HCT116 (cell line): ENCODE results near the gene CCR2. TPM values are rescaled to one million over a fixed set of nuclear protein-coding genes. Genes with fewer than 3 reads are reported as not detected.

ENCODE experiments used
- ATAC-seq: fragments of 200-7000 bp; cut with Tn5 transposase; 2 replicates; pipeline ENCODE4 v1.9.1; 2020; ENCODE audit warnings: mild to moderate bottlenecking, moderate library complexity
- BruUV-seq: library from RNA; stranded (reverse); fragments of 400-500 nt; replicated peaks from 2 replicates; lab custom pipeline; 2021; lab: Mats Ljungman, UMichigan
- CTCF ChIA-PET: fragments of 300-600 bp; sonication (Branson Sonifier 250); formaldehyde crosslinking; loops from one replicate; lab custom pipeline; 2021; ENCODE audit warnings: antibody characterized with exemption; lab: Charles Lee
- POLR2A ChIA-PET: fragments of 300-600, 350-600 bp; sonication (Branson Sonifier 250); formaldehyde crosslinking; loops from one replicate; lab custom pipeline; 2021; ENCODE audit warnings: antibody characterized with exemption; lab: Charles Lee
- RAD21 ChIA-PET, 2 experiments: fragments of 300-600 bp; sonication (Branson Sonifier 250); formaldehyde crosslinking; loops; one replicate each; lab custom pipeline; 2023; ENCODE audit warnings: low total read pairs in 2 of 2; ENCODE audit not compliant: uncharacterized antibody in 2 of 2, unreplicated experiment in 2 of 2, low non-redundant PET in 1 of 2; lab: Charles Lee
- DNase-seq: peaks from one replicate; pipeline ENCODE4 v3.0.0-alpha.2; 2010; ENCODE audit warnings: low read depth, low spot score
- H2AFZ ChIP-seq: fragments of 200-600 bp; shearing (Covaris generic), sonication (generic); 2 replicates; pipeline ENCODE4 v1.6.1; 2017; ENCODE audit warnings: low read depth, mixed run types, mixed read lengths, antibody characterized with exemption, low read length; ENCODE audit not compliant: poor library complexity, severe bottlenecking
- H3K27ac ChIP-seq: 2 replicates; pipeline ENCODE4 v1.5.1; 2012; ENCODE audit warnings: low read depth, low read length
- H3K27me3 ChIP-seq: fragments of 200-600 bp; sonication (generic); 2 replicates; pipeline ENCODE4 v1.6.1; 2016; ENCODE audit warnings: mixed run types, low read length, mixed read lengths; ENCODE audit not compliant: insufficient read depth
- H3K36me3 ChIP-seq, 2 experiments: fragments of 200-500 bp in 1 of 2; fragments of 200-600 bp in 1 of 2; sonication (Bioruptor generic) in 1 of 2; sonication (generic) in 1 of 2; 2 replicates each; pipeline versions ENCODE4 v1.5.1 to v1.6.1; 2014 to 2016; ENCODE audit warnings: low read length in 2 of 2, inconsistent platforms in 1 of 2, mixed read lengths in 1 of 2, mixed run types in 1 of 2; ENCODE audit not compliant: insufficient read depth in 2 of 2, control insufficient read depth in 1 of 2
- H3K4me1 ChIP-seq, 2 experiments: fragments of 200-600 bp in 1 of 2; sonication (generic) in 1 of 2; 2 replicates each; pipeline versions ENCODE4 v1.5.1 to v1.6.1; 2012 to 2017; ENCODE audit warnings: low read length in 2 of 2, inconsistent platforms in 1 of 2, mild to moderate bottlenecking in 1 of 2, mixed read lengths in 1 of 2, mixed run types in 1 of 2, moderate library complexity in 1 of 2; ENCODE audit not compliant: insufficient read depth in 2 of 2, control insufficient read depth in 1 of 2
- H3K4me2 ChIP-seq: fragments of 200-600 bp; sonication (generic); 2 replicates; pipeline ENCODE4 v1.6.1; 2017; ENCODE audit warnings: mixed run types, low read length, mixed read lengths
- H3K4me3 ChIP-seq, 2 experiments: fragments of 200-600 bp in 1 of 2; sonication (generic) in 1 of 2; replicated peaks in 1 of 2; 2 replicates each; pipeline ENCODE4 v1.5.1; 2011 to 2016; ENCODE audit warnings: low read length in 2 of 2, control low read depth in 1 of 2, low read depth in 1 of 2, mild to moderate bottlenecking in 1 of 2, mixed read lengths in 1 of 2, mixed run types in 1 of 2
- H3K79me2 ChIP-seq: fragments of 200-600 bp; sonication (generic); 2 replicates; pipeline ENCODE4 v1.6.1; 2017; ENCODE audit warnings: mild to moderate bottlenecking, mixed run types, low read length, moderate library complexity, mixed read lengths; ENCODE audit not compliant: insufficient read depth
- H3K9ac ChIP-seq: fragments of 200-600 bp; sonication (generic); 2 replicates; pipeline ENCODE4 v1.6.1; 2016; ENCODE audit warnings: low read length, mixed read lengths
- H3K9me2 ChIP-seq: fragments of 200-600 bp; sonication (generic), shearing (Covaris generic); 2 replicates; pipeline ENCODE4 v1.6.1; 2017; ENCODE audit warnings: mixed run types, mild to moderate bottlenecking, moderate library complexity; ENCODE audit not compliant: insufficient read depth
- H3K9me3 ChIP-seq, 2 experiments: fragments of 200-500 bp in 1 of 2; fragments of 200-600 bp in 1 of 2; sonication (Bioruptor generic) in 1 of 2; sonication (generic) in 1 of 2; 2 replicates each; pipeline ENCODE4 v1.6.1; 2014 to 2017; ENCODE audit warnings: low read length in 2 of 2, mixed read lengths in 2 of 2, inconsistent platforms in 1 of 2, low read depth in 1 of 2, mild to moderate bottlenecking in 1 of 2, mixed run types in 1 of 2, moderate library complexity in 1 of 2; ENCODE audit not compliant: control insufficient read depth in 1 of 2, insufficient read depth in 1 of 2
- H4K20me1 ChIP-seq: fragments of 200-600 bp; sonication (generic), shearing (Covaris generic); 2 replicates; pipeline ENCODE4 v1.6.1; 2017; ENCODE audit warnings: mixed run types, mild to moderate bottlenecking, moderate library complexity; ENCODE audit not compliant: insufficient read depth
- ATF3 ChIP-seq: IDR thresholded peaks from 2 replicates; pipeline ENCODE4 v1.6.1; 2012
- CBX3 ChIP-seq: IDR thresholded peaks from 2 replicates; pipeline ENCODE4 v1.6.1; 2012; ENCODE audit warnings: low read depth
- ELF1 ChIP-seq: IDR thresholded peaks from 2 replicates; pipeline ENCODE4 v1.6.1; 2012; ENCODE audit warnings: low read depth, borderline replicate concordance
- EZH2 ChIP-seq: fragments of 200-600 bp; sonication (generic); IDR thresholded peaks from 2 replicates; pipeline ENCODE4 v1.6.1; 2017; ENCODE audit warnings: antibody characterized with exemption, mixed run types
- EZH2phosphoT487 ChIP-seq: fragments of 200-600 bp; IDR thresholded peaks from 2 replicates; pipeline ENCODE4 v1.6.1; 2018; ENCODE audit warnings: antibody characterized with exemption, borderline replicate concordance
- FOSL1 ChIP-seq: IDR thresholded peaks from 2 replicates; pipeline ENCODE4 v1.6.1; 2012; ENCODE audit warnings: low read depth
- JUND ChIP-seq: IDR thresholded peaks from 2 replicates; pipeline ENCODE4 v1.6.1; 2012
- MAX ChIP-seq: IDR thresholded peaks from 2 replicates; pipeline ENCODE4 v1.6.1; 2012
- POLR2A ChIP-seq: IDR thresholded peaks from 2 replicates; pipeline ENCODE4 v1.7.0; 2011; ENCODE audit warnings: borderline replicate concordance; ENCODE audit not compliant: insufficient read depth, insufficient read length; ENCODE audit errors: extremely low read depth
- POLR2AphosphoS5 ChIP-seq: IDR thresholded peaks from 2 replicates; pipeline ENCODE4 v1.6.1; 2011; ENCODE audit warnings: mild to moderate bottlenecking, low read depth, low read length, moderate library complexity
- RAD21 ChIP-seq: IDR thresholded peaks from 2 replicates; pipeline ENCODE4 v1.6.1; 2012; ENCODE audit warnings: low read depth, mild to moderate bottlenecking
- REST ChIP-seq: IDR thresholded peaks from 2 replicates; pipeline ENCODE4 v1.6.1; 2012; ENCODE audit warnings: low read depth
- SIN3A ChIP-seq: IDR thresholded peaks from 2 replicates; pipeline ENCODE4 v1.6.1; 2012; ENCODE audit warnings: low read depth
- SP1 ChIP-seq: IDR thresholded peaks from 2 replicates; pipeline ENCODE4 v1.6.1; 2012; ENCODE audit warnings: low read depth
- SRF ChIP-seq: IDR thresholded peaks from 2 replicates; pipeline ENCODE4 v1.6.1; 2012; ENCODE audit warnings: low read depth
- TCF7L2 ChIP-seq: IDR thresholded peaks from 2 replicates; pipeline ENCODE4 v1.7.0; 2011; ENCODE audit warnings: borderline replicate concordance, inconsistent platforms; ENCODE audit not compliant: insufficient read depth, insufficient read length; ENCODE audit errors: extremely low read depth
- ZBTB33 ChIP-seq: IDR thresholded peaks from 2 replicates; pipeline ENCODE4 v1.6.1; 2011; ENCODE audit warnings: mild to moderate bottlenecking, low read length, moderate library complexity; ENCODE audit not compliant: insufficient replicate concordance; ENCODE audit errors: extremely low read depth
- ZFX ChIP-seq: fragments of 450-650 bp; IDR thresholded peaks from 2 replicates; pipeline ENCODE4 v1.6.1; 2017
- ZNF274 ChIP-seq: fragments of 200-500 bp; sonication (Bioruptor generic); IDR thresholded peaks from 2 replicates; pipeline ENCODE4 v1.6.1; 2014; ENCODE audit warnings: mild to moderate bottlenecking, low read depth, low read length, inconsistent platforms
- intact Hi-C: fragments of 100-400 bp; cut with micrococcal nuclease; formaldehyde crosslinking; loops from 2 replicates; pipeline ENCODE4 v1.10.0; 2022
- total RNA-seq: library from RNA; stranded (reverse); gene quantifications from one replicate; pipeline ENCODE4 v1.2.1, GENCODE V29; 2021; ENCODE audit not compliant: unreplicated experiment
- TF ChIP-seq, protein P1 (sequence below), 3 experiments: fragments of 200-600 bp in 1 of 3; sonication (generic) in 1 of 3; IDR thresholded peaks in 2 of 3; conservative IDR thresholded peaks in 1 of 3; 2 replicates each; pipeline ENCODE4 v1.5.1; 2012 to 2017; ENCODE audit warnings: low read depth in 2 of 3, low read length in 2 of 3, antibody characterized with exemption in 1 of 3, borderline replicate concordance in 1 of 3, control low read depth in 1 of 3, mild to moderate bottlenecking in 1 of 3, mixed read lengths in 1 of 3, mixed run types in 1 of 3, moderate library complexity in 1 of 3; ENCODE audit not compliant: insufficient read depth in 1 of 3

CCR2 gene
- total RNA-seq, 1 experiment from 2014 or later = not detected

- no peaks in the 10 kb centered on the region for H3K79me2 ChIP-seq
- BruUV-seq = no TSS peak
- no peaks in the 10 kb centered on the region for H3K36me3 ChIP-seq
- ChIA-PET POLR2A (no interaction called here), RAD21 (no interaction called here), CTCF (no interaction called here)
- no peaks in the 10 kb centered on the region for H3K27me3 ChIP-seq
- no peak overlapping the region for H3K4me3 ChIP-seq
- H4K20me1 ChIP-seq = no peaks in the 10 kb centered on the region
- no peaks in the 10 kb centered on the region for H3K9me3 ChIP-seq
- no peak overlapping the region for H3K4me2 ChIP-seq
- H3K9me2 ChIP-seq = no peaks in the 10 kb centered on the region
- H3K27ac ChIP-seq = no peak overlapping the region
- TF ChIP-seq, protein P1, sequence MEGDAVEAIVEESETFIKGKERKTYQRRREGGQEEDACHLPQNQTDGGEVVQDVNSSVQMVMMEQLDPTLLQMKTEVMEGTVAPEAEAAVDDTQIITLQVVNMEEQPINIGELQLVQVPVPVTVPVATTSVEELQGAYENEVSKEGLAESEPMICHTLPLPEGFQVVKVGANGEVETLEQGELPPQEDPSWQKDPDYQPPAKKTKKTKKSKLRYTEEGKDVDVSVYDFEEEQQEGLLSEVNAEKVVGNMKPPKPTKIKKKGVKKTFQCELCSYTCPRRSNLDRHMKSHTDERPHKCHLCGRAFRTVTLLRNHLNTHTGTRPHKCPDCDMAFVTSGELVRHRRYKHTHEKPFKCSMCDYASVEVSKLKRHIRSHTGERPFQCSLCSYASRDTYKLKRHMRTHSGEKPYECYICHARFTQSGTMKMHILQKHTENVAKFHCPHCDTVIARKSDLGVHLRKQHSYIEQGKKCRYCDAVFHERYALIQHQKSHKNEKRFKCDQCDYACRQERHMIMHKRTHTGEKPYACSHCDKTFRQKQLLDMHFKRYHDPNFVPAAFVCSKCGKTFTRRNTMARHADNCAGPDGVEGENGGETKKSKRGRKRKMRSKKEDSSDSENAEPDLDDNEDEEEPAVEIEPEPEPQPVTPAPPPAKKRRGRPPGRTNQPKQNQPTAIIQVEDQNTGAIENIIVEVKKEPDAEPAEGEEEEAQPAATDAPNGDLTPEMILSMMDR (IDR thresholded peaks at IDR 0.05 in 2 of 3, conservative IDR thresholded peaks at IDR 0.05 in 1 of 3; ENCODE audit: borderline replicate concordance in 1 of 3, insufficient read depth in 1 of 3, low read depth in 2 of 3, low read length in 2 of 3) = no peak
- no peak for TF ChIP-seq JUND
- no peak for TF ChIP-seq ELF1
- no peak for TF ChIP-seq ZNF274
- no peak for TF ChIP-seq RAD21
- no peak for TF ChIP-seq TCF7L2
- no peak for TF ChIP-seq FOSL1
- TF ChIP-seq REST = no peak
- no peak for TF ChIP-seq ZBTB33
- no peak for TF ChIP-seq EZH2
- TF ChIP-seq CBX3 = no peak
- TF ChIP-seq ATF3 = no peak
- TF ChIP-seq EZH2phosphoT487 = no peak
- TF ChIP-seq POLR2A = no peak
- no peak for TF ChIP-seq POLR2AphosphoS5
- TF ChIP-seq SP1 = no peak
- no peak for TF ChIP-seq MAX
- TF ChIP-seq ZFX = no peak
- TF ChIP-seq SRF = no peak
- no peak for TF ChIP-seq SIN3A
- H3K9ac ChIP-seq = no peak overlapping the region
- no peak for ATAC-seq
- intact Hi-C loops = no loop called here
- DNase-seq = no peak
- no peak overlapping the region for H2AFZ ChIP-seq
- no peaks in the 10 kb centered on the region for H3K4me1 ChIP-seq
Measured at GRCh38 chr3:46395766-46396530, 42.0 kb downstream of the CCR2 start.
